Cortex of kidney (tissue), 1 donor: ENCODE measurements around the gene OBP2B.
"Not testable (repeated sequence)": the region's sequence is repeated elsewhere in the genome, so short reads cannot be mapped to it uniquely, and the experiment has no call there.

Experiments
- DNase-seq: peaks from one replicate; lab custom pipeline; 2025; lab: John Stamatoyannopoulos, UW

Gene OBP2B

GRCh38 chr9:133221177-133221809, 12.2 kb upstream of the OBP2B start:
- no peak for DNase-seq

DNA sequence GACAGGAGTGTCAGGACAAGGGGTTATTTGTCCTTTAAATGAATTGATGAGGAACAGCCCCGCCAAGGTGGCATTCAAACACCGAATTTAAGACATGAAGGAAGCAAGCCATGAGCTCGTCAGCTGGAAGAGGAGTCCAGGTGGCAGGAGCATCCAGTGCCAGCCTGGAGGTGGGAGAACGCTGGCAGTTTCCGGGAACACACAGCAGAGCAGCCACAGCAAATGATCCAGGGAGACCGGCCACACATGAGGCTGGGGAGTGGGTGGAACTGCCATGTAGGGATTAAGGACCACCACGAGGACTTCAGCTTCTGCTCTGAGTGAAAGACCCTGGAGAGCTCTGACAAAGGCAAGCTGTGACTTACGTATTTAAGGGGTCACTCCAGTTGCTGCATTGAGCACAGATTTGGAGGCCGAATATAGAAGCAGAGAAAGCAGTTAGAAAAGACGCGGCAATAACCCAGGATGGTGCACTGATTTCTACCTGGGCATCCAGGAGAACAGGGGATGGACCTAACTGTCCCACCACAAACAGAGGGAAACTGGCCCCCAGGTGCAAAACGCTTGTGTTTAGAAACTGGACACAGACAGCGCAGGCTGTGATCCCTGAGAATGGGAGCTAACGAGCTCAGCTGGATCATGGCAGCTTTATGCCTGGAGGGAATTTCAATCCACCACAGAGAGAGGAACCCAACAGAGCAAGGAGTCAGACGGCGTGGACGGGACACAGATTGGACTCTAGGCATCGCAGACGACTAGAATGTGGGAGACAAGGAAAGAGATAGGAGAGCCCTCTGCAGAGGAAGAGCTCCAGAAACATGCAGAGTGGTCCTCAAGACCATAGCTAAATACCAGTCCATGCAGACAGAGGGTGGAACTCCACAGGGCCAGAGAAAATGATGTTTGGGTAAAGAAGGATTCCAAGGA, 9.3 kb upstream of the OBP2B start:
- DNase-seq = not testable (repeated sequence)

- not testable (repeated sequence) for DNase-seq
Measured at GRCh38 chr9:133217333-133217988, 8.4 kb upstream of the OBP2B start.

- DNase-seq = not testable (repeated sequence)
Measured at GRCh38 chr9:133214276-133214675, 5.2 kb upstream of the OBP2B start.

DNA sequence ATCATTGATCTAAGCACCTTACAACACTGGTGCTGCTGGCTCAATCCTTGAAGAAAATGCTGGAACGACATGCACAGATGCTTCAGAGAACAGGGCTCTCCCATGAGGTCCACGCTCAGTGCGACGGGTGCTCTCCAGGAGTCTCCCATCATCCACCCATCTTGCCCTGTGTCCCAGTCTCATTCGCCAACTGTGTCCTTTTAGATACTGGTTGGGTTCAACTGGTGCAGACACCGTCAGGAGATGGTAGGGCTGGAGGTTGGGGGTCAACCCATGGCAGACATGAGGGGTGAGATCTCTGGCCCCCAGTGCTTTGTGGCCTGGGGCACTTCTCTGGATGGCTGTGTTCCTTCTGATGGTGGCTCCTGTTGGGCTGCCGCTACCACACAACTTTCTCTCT, 1.6 kb upstream of the OBP2B start:
- no peak for DNase-seq

GRCh38 chr9:133210202-133210532, 1.1 kb upstream of the OBP2B start:
- DNase-seq = no peak

- DNase-seq = not testable (repeated sequence)
Measured at GRCh38 chr9:133209327-133210201, 514 bp upstream of the OBP2B start.

DNA sequence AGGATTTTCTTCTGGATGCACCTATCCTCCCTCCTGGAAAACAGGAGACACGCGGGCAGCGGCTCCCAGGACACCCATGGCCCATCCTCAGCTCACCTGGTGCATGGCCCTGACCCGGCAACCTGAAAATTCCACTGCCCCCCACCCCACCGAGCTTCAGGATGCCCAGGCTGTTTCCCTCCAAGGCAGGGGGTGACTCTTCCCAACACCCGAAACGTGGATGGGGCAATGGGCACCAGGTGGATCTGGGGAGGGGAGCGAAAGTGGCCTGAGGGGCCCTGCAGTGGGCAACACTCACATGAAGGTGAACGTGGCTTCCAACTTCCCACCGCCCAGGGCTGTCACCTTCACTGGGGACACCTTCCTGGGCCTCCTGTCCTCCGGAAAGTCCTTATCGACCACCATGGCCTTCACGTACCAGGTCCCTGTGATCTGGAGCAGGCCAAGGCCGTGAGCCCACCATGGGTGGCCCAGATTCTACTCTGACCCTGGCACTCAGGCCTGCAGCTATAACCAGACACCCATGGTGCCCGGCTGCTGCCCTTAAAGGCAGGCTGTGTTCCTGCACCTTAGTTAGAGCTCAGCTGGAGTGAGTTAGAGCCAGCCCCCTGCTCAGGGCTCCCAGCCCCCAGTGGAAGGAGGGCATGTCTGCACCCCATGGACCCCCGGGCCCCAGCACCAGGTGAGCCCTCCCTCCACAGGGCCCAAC, 725 bp downstream of the OBP2B start:
- not testable (repeated sequence) for DNase-seq

DNA sequence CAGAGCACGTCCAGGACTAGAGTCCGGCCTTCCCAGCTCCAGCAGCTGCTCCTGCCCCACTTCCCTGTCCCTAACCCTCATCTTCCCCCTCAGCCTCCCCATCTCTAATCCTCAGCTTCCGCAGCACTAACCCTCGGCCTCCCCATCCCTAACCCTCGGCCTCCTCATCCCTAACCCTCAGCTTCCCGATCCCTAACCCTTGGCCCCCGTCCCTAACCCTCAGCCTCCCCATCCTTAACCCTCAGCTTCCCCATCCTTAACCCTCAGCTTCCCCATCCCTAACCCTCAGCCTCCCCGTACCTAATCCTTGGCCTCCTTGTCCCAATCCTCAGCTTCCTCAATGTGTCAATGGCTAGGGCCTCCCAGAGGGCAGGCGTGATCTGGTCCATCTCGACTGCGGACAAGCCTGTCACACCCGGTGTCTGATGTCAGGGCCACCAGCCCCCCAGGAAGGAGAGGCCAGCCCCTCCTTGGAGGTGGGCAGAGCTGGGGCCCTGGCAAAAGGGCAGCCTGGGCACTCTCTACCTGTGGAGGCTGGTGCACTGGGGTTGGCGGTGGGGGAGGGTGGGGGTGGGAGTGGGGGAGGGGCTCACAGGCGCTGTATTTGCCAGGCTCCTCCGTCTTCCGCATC, 1.4 kb downstream of the OBP2B start:
- DNase-seq = no peak

DNA sequence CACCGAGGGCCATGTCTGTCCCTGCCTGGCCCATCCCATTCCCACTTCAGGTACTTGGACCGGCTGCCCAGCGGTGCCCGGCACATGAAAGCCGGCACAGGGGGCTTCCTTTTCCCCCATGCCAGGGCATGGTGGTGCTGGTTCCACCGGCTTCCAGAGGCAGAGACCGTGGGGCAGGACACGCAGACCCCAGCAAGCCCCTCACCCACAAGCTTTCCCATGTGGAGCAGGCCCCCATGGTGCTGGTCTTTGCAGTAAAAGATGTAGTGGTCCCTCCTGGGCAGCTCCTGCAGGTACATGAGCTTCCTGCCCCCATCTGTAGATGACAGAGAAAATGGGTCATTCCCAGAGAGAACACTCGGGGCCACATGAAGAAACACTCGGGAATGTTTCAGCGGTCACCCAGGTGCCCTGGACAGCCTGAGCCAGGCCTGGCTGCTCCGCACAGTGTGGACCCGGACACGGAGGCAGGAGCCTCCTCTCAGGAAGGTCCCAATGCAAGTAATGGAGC, 2.0 kb downstream of the OBP2B start:
- no peak for DNase-seq

DNA sequence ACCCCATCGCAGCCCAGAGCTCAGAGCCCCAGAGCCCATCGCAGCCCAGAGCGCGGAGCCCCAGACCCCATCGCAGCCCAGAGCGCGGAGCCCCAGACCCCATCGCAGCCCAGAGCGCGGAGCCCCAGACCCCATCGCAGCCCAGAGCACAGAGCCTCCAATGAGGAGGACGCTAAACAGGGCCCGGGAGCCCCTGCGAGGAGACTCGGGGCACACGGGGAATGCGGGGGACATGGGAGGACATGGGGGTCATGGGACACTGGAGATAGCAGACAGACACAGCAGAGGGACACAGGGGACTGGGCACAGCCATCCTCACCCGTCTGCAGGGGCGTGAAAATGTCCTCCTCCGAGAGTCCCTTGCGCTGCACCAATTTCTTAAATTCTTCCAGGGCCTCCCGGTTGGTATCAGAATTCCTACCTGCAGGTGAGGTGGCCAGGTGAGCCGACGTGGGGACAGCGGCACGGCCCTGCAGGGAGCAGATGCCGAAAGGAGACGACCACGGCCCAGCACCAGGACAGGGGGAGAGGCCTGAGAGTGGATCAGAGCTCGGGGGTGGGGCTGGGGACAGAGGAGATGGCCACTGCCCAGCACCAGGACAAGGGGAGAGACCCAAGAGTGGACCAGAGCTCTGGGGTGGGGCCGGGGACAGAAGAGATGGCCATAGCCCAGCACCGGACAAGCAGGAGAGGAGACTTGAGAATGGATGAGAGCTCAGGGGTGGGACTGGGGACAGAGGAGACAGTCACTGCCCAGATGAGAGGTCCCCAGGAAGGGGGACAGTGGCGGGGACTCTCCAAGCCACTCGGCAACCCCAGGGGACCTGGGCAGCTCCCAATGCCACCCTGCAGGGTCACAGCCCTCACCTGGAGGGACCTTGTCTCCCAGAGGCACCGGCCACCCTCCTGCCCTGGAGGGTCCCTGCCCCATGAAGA, 2.8 kb downstream of the OBP2B start:
- no peak for DNase-seq

DNA sequence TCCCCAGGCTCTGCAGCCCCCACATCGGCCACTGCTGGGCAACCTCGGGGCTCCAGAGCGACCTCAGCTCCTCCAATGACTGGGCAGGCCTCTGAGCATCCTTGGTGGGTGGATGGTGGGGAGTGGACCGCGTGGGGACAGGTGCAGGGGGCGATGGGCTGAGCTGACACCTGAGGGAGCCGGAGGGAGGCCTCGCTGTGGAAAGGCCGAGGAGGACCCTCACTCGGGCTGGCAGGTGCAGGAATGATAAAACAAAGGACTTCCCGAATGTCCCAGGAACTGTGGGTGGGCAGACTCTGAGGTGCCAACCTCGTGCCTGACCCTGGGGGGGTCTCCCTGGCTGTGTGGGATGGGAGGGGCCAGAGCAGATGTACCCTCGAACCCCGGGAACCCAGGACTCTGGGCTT, 3.6 kb downstream of the OBP2B start:
- DNase-seq = not testable (repeated sequence)

DNA sequence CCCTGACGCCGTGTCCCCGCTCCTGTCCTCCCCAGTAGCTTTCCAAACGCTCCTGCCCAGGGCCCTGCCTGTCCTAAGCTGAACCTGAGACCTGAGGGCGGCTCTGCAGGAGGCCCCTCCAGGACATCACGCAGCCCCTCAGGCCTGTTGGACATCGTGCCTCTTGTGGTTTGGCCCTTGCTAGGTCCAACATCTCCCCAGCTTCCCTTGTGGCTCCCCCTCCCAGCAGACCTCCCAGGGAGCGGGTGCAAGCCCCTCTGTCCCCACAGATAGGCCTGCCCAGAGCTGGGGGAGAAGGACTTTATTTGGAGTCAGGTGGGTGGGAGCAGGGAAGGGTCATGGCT, 4.1 kb downstream of the OBP2B start:
- DNase-seq = no peak

DNA sequence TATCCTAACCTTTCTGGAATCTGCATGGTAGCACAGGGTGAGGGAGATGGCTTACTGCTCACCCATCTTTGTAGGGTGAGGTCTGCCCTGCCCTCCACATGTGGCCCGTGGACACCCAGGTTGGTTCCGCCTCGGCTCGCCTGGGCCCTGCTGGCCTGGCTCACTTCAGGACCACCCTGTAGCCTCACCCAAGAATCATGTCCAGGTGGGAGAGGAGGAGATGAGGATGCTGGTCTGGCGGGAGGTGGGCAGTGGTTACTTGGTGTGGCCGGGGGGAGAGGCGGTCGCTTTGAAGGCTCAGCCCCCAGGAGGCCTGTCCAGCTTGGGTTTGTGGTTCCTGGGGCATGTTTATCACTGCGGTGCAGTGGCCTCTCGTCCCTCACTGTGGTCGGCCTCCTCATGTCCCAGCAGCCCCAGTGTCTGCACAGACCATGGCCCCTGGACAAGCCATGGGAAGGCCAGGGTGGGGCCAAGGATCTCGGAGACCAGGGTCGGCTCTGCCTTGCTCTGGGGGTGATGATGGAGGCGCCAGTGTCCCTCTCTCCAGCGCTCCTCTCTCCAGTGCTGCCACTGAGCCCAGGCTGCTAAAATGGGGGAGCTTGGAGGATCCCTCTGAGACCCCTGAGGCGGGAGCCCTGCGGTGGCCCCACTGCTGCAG, 4.6 kb downstream of the OBP2B start:
- DNase-seq = no peak

GRCh38 chr9:133203506-133204075, 5.5 kb downstream of the OBP2B start:
- DNase-seq = no peak

- no peak for DNase-seq
Measured at GRCh38 chr9:133202688-133203453, 6.2 kb downstream of the OBP2B start.

DNA sequence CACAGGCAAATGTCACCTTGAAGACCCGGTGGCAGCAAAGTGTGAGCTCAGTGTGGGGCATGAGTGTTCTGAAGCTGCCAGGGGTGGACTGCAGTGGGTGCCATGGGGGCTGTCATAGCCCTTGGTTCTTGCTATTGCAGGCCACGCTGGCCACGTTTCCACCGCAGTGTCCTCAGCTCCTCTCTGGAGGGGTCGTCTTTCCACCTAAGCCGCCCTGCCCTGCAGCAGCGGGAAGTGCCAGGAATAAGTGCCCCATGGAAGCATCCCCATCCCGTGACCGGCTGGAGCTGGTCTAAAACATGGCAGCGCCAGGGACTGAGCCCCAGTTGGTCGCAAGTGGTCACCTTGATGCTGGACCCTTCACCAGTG, 6.9 kb downstream of the OBP2B start:
- DNase-seq = no peak
